ENCODE results near the gene EN1. TPM values are rescaled to one million over a fixed set of nuclear protein-coding genes. Genes with fewer than 3 reads are reported as not detected.

Gene EN1
- total RNA-seq, 1 experiment from 2014 or later = not detected

- ATAC-seq = no peak
- H3K4me3 Mint-ChIP-seq = no peak overlapping the region
- peaks cover 4% of the 10 kb centered on the region for H3K9me3 Mint-ChIP-seq
- no peak overlapping the region for H3K27ac Mint-ChIP-seq
- ChIA-PET POLR2A (no interaction called here), CTCF (interaction anchor here (0.6 kb wide), 1 partner anchor 506 kb away, joined by 3 read pairs; no protein-coding TSS in a partner anchor)
- no peaks in the 10 kb centered on the region for H3K36me3 Mint-ChIP-seq
- peaks cover 27% of the 10 kb centered on the region for H3K27me3 Mint-ChIP-seq (ENCODE audit: low read depth)
- H3K4me1 Mint-ChIP-seq = peaks cover 10% of the 10 kb centered on the region
- DNase-seq (ENCODE audit: low spot score) = no peak
- TF ChIP-seq, protein P1, sequence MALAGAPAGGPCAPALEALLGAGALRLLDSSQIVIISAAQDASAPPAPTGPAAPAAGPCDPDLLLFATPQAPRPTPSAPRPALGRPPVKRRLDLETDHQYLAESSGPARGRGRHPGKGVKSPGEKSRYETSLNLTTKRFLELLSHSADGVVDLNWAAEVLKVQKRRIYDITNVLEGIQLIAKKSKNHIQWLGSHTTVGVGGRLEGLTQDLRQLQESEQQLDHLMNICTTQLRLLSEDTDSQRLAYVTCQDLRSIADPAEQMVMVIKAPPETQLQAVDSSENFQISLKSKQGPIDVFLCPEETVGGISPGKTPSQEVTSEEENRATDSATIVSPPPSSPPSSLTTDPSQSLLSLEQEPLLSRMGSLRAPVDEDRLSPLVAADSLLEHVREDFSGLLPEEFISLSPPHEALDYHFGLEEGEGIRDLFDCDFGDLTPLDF (CRISPR knock-in tag; IDR thresholded peaks at IDR 0.05) = no peak
- TF ChIP-seq SMAD4 (CRISPR knock-in tag; IDR thresholded peaks at IDR 0.05) (no peak), ZNF138 (CRISPR knock-in tag; conservative IDR thresholded peaks at IDR 0.05) (no peak), MYBL2 (CRISPR knock-in tag; IDR thresholded peaks at IDR 0.05) (no peak), ELF4 (CRISPR knock-in tag; IDR thresholded peaks at IDR 0.05; ENCODE audit: low read depth) (no peak), NR3C1 (CRISPR knock-in tag; conservative IDR thresholded peaks at IDR 0.05; ENCODE audit: low read depth) (no peak), CREB1 (CRISPR knock-in tag; IDR thresholded peaks at IDR 0.05) (no peak), GABPB1 (CRISPR knock-in tag; IDR thresholded peaks at IDR 0.05) (no peak), PREB (CRISPR knock-in tag; IDR thresholded peaks at IDR 0.05; ENCODE audit: borderline replicate concordance) (no peak), ZSCAN18 (CRISPR knock-in tag; IDR thresholded peaks at IDR 0.05) (no peak), JUN (CRISPR knock-in tag; IDR thresholded peaks at IDR 0.05) (no peak), ZNF423 (CRISPR knock-in tag; IDR thresholded peaks at IDR 0.05) (no peak)
- TF ChIP-seq, protein P2, sequence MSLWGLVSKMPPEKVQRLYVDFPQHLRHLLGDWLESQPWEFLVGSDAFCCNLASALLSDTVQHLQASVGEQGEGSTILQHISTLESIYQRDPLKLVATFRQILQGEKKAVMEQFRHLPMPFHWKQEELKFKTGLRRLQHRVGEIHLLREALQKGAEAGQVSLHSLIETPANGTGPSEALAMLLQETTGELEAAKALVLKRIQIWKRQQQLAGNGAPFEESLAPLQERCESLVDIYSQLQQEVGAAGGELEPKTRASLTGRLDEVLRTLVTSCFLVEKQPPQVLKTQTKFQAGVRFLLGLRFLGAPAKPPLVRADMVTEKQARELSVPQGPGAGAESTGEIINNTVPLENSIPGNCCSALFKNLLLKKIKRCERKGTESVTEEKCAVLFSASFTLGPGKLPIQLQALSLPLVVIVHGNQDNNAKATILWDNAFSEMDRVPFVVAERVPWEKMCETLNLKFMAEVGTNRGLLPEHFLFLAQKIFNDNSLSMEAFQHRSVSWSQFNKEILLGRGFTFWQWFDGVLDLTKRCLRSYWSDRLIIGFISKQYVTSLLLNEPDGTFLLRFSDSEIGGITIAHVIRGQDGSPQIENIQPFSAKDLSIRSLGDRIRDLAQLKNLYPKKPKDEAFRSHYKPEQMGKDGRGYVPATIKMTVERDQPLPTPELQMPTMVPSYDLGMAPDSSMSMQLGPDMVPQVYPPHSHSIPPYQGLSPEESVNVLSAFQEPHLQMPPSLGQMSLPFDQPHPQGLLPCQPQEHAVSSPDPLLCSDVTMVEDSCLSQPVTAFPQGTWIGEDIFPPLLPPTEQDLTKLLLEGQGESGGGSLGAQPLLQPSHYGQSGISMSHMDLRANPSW (CRISPR knock-in tag; conservative IDR thresholded peaks at IDR 0.05; ENCODE audit: low read depth) = no peak
- TF ChIP-seq, protein P3, sequence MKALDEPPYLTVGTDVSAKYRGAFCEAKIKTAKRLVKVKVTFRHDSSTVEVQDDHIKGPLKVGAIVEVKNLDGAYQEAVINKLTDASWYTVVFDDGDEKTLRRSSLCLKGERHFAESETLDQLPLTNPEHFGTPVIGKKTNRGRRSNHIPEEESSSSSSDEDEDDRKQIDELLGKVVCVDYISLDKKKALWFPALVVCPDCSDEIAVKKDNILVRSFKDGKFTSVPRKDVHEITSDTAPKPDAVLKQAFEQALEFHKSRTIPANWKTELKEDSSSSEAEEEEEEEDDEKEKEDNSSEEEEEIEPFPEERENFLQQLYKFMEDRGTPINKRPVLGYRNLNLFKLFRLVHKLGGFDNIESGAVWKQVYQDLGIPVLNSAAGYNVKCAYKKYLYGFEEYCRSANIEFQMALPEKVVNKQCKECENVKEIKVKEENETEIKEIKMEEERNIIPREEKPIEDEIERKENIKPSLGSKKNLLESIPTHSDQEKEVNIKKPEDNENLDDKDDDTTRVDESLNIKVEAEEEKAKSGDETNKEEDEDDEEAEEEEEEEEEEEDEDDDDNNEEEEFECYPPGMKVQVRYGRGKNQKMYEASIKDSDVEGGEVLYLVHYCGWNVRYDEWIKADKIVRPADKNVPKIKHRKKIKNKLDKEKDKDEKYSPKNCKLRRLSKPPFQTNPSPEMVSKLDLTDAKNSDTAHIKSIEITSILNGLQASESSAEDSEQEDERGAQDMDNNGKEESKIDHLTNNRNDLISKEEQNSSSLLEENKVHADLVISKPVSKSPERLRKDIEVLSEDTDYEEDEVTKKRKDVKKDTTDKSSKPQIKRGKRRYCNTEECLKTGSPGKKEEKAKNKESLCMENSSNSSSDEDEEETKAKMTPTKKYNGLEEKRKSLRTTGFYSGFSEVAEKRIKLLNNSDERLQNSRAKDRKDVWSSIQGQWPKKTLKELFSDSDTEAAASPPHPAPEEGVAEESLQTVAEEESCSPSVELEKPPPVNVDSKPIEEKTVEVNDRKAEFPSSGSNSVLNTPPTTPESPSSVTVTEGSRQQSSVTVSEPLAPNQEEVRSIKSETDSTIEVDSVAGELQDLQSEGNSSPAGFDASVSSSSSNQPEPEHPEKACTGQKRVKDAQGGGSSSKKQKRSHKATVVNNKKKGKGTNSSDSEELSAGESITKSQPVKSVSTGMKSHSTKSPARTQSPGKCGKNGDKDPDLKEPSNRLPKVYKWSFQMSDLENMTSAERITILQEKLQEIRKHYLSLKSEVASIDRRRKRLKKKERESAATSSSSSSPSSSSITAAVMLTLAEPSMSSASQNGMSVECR (CRISPR knock-in tag; IDR thresholded peaks at IDR 0.05; ENCODE audit: borderline replicate concordance) = no peak
- TF ChIP-seq, protein P4, sequence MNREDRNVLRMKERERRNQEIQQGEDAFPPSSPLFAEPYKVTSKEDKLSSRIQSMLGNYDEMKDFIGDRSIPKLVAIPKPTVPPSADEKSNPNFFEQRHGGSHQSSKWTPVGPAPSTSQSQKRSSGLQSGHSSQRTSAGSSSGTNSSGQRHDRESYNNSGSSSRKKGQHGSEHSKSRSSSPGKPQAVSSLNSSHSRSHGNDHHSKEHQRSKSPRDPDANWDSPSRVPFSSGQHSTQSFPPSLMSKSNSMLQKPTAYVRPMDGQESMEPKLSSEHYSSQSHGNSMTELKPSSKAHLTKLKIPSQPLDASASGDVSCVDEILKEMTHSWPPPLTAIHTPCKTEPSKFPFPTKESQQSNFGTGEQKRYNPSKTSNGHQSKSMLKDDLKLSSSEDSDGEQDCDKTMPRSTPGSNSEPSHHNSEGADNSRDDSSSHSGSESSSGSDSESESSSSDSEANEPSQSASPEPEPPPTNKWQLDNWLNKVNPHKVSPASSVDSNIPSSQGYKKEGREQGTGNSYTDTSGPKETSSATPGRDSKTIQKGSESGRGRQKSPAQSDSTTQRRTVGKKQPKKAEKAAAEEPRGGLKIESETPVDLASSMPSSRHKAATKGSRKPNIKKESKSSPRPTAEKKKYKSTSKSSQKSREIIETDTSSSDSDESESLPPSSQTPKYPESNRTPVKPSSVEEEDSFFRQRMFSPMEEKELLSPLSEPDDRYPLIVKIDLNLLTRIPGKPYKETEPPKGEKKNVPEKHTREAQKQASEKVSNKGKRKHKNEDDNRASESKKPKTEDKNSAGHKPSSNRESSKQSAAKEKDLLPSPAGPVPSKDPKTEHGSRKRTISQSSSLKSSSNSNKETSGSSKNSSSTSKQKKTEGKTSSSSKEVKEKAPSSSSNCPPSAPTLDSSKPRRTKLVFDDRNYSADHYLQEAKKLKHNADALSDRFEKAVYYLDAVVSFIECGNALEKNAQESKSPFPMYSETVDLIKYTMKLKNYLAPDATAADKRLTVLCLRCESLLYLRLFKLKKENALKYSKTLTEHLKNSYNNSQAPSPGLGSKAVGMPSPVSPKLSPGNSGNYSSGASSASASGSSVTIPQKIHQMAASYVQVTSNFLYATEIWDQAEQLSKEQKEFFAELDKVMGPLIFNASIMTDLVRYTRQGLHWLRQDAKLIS (CRISPR knock-in tag; IDR thresholded peaks at IDR 0.05; ENCODE audit: borderline replicate concordance) = no peak
Measured at GRCh38 chr2:118878531-118879149, 31.2 kb upstream of the EN1 start.
